ENCODE measurements around the gene PRKAR1B. TPM values are rescaled to one million over a fixed set of nuclear protein-coding genes. Genes with fewer than 3 reads are reported as not detected.

Gene PRKAR1B
- total RNA-seq, 2 experiments from 2014 or later, result 13.1 to 13.4 TPM

GRCh38 chr7:525740-526139, 201.3 kb downstream of the PRKAR1B start:
- H3K4me1 Mint-ChIP-seq, result no peaks in the 10 kb centered on the region
- CTCF ChIA-PET, result no interaction called here

GRCh38 chr7:524800-525199, 202.3 kb downstream of the PRKAR1B start:
- no peak overlapping the region for H3K4me3 Mint-ChIP-seq
- no peaks in the 10 kb centered on the region for H3K4me1 Mint-ChIP-seq
- peaks cover 35% of the 10 kb centered on the region for H3K27me3 Mint-ChIP-seq

More at GRCh38 chr7:525740-526139, 201.3 kb downstream of the PRKAR1B start:
- peaks cover 34% of the 10 kb centered on the region for H3K27me3 Mint-ChIP-seq
- H3K4me3 Mint-ChIP-seq, result no peak overlapping the region
- POLR2A ChIA-PET, result no interaction called here
- DNase-seq, result no peak
- H3K36me3 Mint-ChIP-seq (ENCODE audit: low read depth), result no peaks in the 10 kb centered on the region
- H3K27ac Mint-ChIP-seq, result no peak overlapping the region
- no peaks in the 10 kb centered on the region for H3K9me3 Mint-ChIP-seq

DNA sequence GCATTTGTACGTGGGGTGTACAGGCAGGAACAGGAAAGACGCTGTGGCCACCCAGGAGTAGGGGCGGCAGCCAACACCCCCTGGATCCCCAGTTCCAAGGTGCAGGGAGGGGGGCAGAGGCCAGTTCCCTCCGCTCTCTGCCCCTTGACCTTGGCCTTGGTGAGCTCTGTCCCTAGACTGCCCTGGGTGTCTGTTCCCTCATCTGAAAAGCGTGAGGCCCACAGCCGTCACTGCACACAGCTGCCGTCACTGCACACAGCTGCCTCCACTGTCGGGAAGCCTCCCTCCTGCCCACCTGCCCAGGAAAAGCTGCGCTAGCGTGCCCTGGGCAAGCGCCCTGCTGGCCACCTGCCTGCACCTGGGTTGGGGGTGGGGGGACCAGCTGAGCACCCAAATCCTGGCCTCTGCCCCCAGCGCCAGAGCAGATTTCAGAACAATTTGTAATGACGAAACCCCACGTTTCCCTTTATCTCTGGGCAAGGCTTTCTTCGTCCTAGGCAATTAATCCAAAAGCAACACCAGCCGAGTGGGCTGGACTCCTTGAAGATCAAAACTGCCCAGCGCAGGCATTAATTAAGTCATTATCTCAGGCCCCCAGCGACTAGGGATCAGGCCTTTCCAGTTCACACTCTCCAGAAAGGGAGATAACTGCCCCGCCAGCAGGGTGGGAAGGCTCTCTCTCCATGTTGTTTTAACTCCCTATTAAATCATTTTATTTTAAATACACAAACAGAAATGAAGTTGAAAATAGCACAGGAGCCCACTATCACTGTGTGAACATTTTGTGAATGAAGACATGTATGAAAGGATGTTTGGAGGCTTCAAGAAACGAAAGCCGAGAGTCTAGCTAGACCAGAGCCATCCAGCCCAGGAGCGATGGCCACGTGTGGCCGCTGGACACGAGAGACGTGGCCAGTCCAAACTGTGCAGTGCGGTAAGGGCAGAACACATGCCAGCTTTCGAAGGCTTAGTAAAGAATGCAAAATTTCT, 203.4 kb downstream of the PRKAR1B start:
- H3K27ac Mint-ChIP-seq, result no peak overlapping the region
- no peaks in the 10 kb centered on the region for H3K9me3 Mint-ChIP-seq
- ChIA-PET POLR2A (no interaction called here), CTCF (no interaction called here)
- no peak for DNase-seq
- H3K4me1 Mint-ChIP-seq, result peaks cover under 1% of the 10 kb centered on the region
- peaks cover 35% of the 10 kb centered on the region for H3K27me3 Mint-ChIP-seq
- no peak overlapping the region for H3K4me3 Mint-ChIP-seq
- no peaks in the 10 kb centered on the region for H3K36me3 Mint-ChIP-seq (ENCODE audit: low read depth)

More at GRCh38 chr7:524800-525199, 202.3 kb downstream of the PRKAR1B start:
- no peaks in the 10 kb centered on the region for H3K9me3 Mint-ChIP-seq
- CTCF ChIA-PET, result no interaction called here
- no peak for DNase-seq
- no peak overlapping the region for H3K27ac Mint-ChIP-seq
- POLR2A ChIA-PET, result no interaction called here
- no peaks in the 10 kb centered on the region for H3K36me3 Mint-ChIP-seq (ENCODE audit: low read depth)

GRCh38 chr7:522951-523314, 204.1 kb downstream of the PRKAR1B start:
- no peak for DNase-seq
- POLR2A ChIA-PET, result no interaction called here
- Mint-ChIP-seq H3K4me1 (peaks cover 3% of the 10 kb centered on the region), H3K36me3 (ENCODE audit: low read depth) (no peaks in the 10 kb centered on the region), H3K9me3 (no peaks in the 10 kb centered on the region), H3K4me3 (no peak overlapping the region), H3K27me3 (peaks cover 39% of the 10 kb centered on the region), H3K27ac (no peak overlapping the region)
- CTCF ChIA-PET, result no interaction called here

- Mint-ChIP-seq H3K27ac (no peak overlapping the region), H3K9me3 (no peaks in the 10 kb centered on the region), H3K36me3 (ENCODE audit: low read depth) (no peaks in the 10 kb centered on the region), H3K27me3 (peaks cover 43% of the 10 kb centered on the region), H3K4me1 (peaks cover 7% of the 10 kb centered on the region), H3K4me3 (no peak overlapping the region)
- peak; percentile 28 for DNase-seq
- ChIA-PET CTCF (no interaction called here), POLR2A (no interaction called here)
Observed at GRCh38 chr7:522071-522950, 204.8 kb downstream of the PRKAR1B start.

DNA sequence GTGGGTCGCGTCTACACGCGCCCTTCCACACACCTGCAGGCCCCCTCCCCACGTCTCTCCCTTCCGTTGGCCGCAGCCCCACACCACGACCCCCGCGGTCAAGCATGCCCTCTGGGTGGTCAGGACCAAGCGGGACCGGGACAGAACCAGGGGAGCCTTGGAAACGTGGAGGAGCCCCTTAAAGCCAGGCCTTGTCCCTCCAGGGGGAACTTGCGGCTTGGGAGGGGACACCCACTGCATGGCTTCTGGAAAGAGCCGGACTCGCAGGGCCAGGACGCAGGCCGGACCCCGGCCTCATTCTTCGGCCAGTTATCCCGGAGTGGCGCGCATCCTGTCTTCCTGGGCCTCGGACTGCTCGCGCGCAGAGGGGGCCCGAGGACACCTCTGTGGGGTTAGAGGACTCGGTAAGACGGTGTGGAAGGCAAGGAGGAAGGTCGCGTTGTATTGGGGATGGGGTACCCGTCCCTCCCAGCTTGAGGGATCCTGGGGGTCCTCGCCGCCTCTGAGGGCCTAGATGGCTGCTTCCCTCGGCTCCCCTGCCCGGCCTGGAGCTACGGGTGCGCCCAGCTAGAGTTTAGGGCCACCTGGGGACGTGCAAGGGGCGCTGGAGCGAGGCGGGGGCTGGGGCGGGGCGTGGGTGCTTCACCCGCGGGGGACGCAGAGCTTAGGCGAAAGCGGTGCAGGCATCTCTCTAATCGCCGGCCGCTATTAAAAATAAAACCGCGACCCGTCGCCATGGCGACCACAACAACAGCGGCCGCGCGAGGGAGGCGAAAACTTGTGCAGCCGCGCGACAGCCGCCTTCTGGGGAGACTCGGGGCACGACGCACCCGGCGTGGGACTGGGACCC, 205.6 kb downstream of the PRKAR1B start:
- POLR2A ChIA-PET, result no interaction called here
- DNase-seq, result no peak
- no peaks in the 10 kb centered on the region for H3K9me3 Mint-ChIP-seq
- H3K27me3 Mint-ChIP-seq, result peaks cover 43% of the 10 kb centered on the region
- no peak overlapping the region for H3K27ac Mint-ChIP-seq
- peaks cover 7% of the 10 kb centered on the region for H3K4me1 Mint-ChIP-seq
- H3K4me3 Mint-ChIP-seq, result no peak overlapping the region
- no peaks in the 10 kb centered on the region for H3K36me3 Mint-ChIP-seq (ENCODE audit: low read depth)
- CTCF ChIA-PET, result no interaction called here

- Mint-ChIP-seq H3K27me3 (peaks cover 50% of the 10 kb centered on the region), H3K36me3 (ENCODE audit: low read depth) (no peaks in the 10 kb centered on the region), H3K27ac (no peak overlapping the region), H3K4me1 (peaks cover 10% of the 10 kb centered on the region), H3K4me3 (no peak overlapping the region), H3K9me3 (no peaks in the 10 kb centered on the region)
- no peak for DNase-seq
- CTCF ChIA-PET, result no interaction called here
- POLR2A ChIA-PET, result interaction anchor here (0.8 kb wide), 1 partner anchor 64 kb away, joined by 3 read pairs; no protein-coding TSS in a partner anchor
Observed at GRCh38 chr7:520503-521161, 206.4 kb downstream of the PRKAR1B start.

DNA sequence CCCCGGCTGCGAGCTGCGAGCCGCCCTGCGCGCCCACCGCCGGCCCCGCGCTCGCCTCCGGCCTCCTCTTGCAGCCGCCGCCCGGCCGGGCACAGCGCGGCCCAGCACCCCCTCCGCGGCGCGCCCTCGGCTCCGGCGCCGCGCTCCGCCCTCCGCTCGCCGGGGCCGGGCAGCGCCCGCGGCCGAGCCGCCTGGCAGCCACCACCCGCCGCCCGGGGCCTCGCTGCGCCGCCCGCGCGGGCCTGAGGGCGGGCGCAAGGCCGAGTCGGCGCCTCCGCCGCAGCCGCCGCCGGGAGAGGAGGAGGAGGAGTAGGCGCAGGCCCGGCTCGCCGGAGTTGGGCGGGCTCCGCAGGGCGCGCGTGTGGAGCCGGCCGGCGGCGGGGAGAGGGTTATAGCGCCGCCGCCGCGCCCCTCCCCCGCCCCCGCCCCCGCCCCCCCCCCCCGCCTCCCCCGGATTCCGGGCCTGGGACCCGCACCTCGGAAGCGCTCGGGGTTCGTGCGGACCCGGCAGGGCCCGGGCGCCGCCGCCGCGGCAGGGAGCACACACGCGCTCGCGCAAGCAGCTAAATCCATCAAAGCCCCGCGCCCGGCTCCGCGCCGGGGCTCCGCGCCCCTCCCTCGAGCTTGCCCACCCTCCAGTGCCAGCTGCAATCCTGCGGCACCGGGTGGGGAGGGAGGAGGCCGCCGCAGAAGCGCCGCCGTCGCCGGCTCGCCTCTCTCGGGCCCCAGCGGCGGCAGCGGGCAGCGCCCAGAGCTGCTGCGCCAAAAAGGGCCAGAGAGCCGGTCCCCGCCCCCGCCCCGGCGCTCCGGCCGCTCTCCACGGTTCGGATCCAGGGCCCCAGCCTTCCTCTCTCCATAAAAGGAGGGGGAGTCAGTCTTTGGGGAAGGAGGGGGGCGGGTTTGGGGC, 207.3 kb downstream of the PRKAR1B start, which contains the start of gene PDGFA:
Gene PDGFA (minus strand): TSS at position 363 of the 907 bp plus-strand sequence. CDS start 845 bp downstream, outside the sequence.
- Mint-ChIP-seq H3K27ac (no peak within 1 kb of the TSS), H3K4me3 (peak within 1 kb of the TSS; percentile 61), H3K27me3 (peaks cover 52% of the 10 kb centered on the region), H3K36me3 (ENCODE audit: low read depth) (no peaks in the 10 kb centered on the region), H3K4me1 (peaks cover 10% of the 10 kb centered on the region), H3K9me3 (no peaks in the 10 kb centered on the region)
- no peak for DNase-seq
- ChIA-PET CTCF (no interaction called here), POLR2A (interaction anchor here (0.8 kb wide), 1 partner anchor 65 kb away, joined by 3 read pairs; no protein-coding TSS in a partner anchor)

DNA sequence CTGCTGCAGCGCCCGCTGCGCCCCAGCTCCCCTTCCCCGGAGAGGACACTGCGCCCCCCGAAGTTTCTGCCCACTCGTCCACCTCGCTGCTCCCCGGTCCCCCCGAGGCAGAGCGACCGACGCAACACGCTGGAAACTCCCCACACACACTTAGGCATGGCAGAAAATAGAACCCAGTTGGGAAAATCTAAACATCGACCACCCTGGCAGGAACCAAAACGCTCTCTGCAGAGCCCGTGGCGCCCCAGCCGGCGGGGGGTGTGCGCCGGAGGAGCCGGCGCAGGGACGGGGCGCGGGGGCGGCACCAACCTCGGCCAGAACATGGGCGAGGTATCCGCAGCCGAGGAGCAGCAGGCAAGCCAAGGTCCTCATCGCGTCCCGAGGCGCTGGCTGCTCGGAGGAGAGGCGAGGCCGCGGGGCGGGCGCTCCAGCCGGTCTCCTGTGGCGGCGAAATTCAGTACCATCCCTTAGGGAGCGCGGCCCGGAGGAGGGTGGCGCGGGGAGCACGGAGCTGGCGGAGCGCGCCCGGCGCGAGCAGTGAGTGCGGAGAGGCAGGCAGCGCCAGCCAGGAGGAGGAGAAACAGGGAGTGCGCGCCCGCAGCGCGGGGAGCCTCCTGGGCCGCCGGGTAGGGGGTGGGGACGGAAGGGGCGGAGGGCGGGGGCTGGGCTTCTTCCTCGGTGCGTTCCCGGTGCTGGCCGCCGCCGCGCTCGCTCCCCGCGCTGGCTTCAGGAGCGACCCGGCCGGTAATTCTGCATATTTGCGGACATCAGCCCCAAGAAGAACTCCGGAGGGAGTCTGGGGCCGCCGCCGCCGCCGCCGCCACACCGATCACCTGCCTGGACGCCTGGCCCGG, 208.2 kb downstream of the PRKAR1B start:
- H3K27ac Mint-ChIP-seq, result no peak overlapping the region
- DNase-seq, result peak; percentile 27
- no peaks in the 10 kb centered on the region for H3K9me3 Mint-ChIP-seq
- peaks cover 12% of the 10 kb centered on the region for H3K4me1 Mint-ChIP-seq
- peaks cover 47% of the 10 kb centered on the region for H3K27me3 Mint-ChIP-seq
- CTCF ChIA-PET, result no interaction called here
- POLR2A ChIA-PET, result no interaction called here
- no peaks in the 10 kb centered on the region for H3K36me3 Mint-ChIP-seq (ENCODE audit: low read depth)
- H3K4me3 Mint-ChIP-seq, result peak overlapping the region; percentile 61

DNA sequence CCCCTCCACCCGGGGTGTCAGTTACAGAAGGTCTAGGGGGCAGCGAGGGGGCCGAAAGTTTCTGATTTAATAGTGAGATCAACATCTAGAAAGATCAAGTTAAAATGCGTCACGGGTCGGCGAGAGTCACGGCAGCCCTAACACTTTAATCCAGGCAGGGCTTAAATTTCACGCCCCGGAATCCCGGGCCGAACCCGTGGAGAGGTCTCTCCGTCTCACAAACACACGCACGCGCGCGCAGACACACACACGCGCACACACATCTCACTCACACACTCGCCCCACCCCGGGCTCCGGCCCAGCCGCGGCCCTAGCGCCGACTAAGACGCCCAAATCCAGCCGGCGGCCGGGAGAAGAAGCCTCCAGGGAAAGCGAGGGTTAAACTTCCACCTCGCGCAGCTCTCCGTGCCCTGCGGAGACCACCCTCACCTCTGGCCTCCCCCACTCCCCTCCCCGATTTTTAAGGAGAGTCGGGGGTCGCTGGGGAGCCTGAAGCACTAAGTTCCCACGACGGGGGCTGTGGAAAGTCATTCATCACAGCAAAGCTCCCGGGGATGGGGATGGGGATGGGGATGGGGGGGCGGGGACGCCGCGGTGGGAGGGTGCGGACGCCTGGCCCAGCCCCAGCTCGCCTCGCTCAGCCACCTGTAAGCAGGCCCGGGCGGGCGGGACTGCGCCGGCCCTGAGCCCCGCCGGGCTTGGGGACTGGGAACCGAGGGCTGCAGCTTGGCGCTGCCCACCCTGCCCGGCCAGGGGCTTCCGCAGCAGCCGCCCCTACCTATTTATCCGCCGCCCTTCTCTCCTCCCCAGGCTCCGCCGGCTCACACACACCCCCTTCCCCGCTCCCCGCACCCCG, 209.1 kb downstream of the PRKAR1B start:
- Mint-ChIP-seq H3K9me3 (no peaks in the 10 kb centered on the region), H3K27me3 (peaks cover 38% of the 10 kb centered on the region), H3K4me3 (peak overlapping the region; percentile 61), H3K27ac (no peak overlapping the region), H3K36me3 (ENCODE audit: low read depth) (no peaks in the 10 kb centered on the region), H3K4me1 (peaks cover 15% of the 10 kb centered on the region)
- no peak for DNase-seq
- POLR2A ChIA-PET, result no interaction called here
- CTCF ChIA-PET, result no interaction called here
